ENCODE measurements around the gene FHIT. TPM values are rescaled to one million over a fixed set of nuclear protein-coding genes. Genes with fewer than 3 reads are reported as not detected.

Gene FHIT
- total RNA-seq, 1 donor from 2014 or later, result 16.1 TPM

DNA sequence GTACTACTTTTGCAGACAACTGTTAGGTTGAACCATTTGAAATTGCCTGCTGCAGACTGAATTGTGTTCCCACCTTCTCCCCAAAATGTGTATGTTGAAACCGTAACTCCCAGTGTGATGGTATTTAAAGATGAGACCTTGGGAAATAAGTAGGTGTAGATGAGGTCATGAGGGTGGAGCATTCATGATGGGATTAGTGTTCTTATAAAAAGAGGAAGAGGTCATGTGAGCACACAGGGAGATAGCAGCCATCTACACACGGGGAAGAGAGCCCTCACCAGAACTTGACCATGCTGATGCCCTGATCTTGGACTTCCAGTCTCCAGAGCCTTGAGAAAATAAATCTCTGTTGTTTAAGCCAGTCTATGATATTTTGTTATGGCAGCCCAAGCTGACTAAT is 17.4 kb upstream of the FHIT start:
- H3K4me1 Mint-ChIP-seq (ENCODE audit: low read depth), result peaks cover 2% of the 10 kb centered on the region
- H3K4me3 Mint-ChIP-seq (ENCODE audit: low read depth), result no peak overlapping the region
- H3K27me3 Mint-ChIP-seq, result no peaks in the 10 kb centered on the region
- peaks cover 6% of the 10 kb centered on the region for H3K9me3 Mint-ChIP-seq (ENCODE audit: low read depth)
- no peak for DNase-seq (ENCODE audit: low spot score, unreplicated experiment)
- TF ChIP-seq, protein P1, sequence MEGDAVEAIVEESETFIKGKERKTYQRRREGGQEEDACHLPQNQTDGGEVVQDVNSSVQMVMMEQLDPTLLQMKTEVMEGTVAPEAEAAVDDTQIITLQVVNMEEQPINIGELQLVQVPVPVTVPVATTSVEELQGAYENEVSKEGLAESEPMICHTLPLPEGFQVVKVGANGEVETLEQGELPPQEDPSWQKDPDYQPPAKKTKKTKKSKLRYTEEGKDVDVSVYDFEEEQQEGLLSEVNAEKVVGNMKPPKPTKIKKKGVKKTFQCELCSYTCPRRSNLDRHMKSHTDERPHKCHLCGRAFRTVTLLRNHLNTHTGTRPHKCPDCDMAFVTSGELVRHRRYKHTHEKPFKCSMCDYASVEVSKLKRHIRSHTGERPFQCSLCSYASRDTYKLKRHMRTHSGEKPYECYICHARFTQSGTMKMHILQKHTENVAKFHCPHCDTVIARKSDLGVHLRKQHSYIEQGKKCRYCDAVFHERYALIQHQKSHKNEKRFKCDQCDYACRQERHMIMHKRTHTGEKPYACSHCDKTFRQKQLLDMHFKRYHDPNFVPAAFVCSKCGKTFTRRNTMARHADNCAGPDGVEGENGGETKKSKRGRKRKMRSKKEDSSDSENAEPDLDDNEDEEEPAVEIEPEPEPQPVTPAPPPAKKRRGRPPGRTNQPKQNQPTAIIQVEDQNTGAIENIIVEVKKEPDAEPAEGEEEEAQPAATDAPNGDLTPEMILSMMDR (IDR thresholded peaks at IDR 0.05; ENCODE audit: unreplicated experiment), result no peak
- H3K36me3 Mint-ChIP-seq (ENCODE audit: insufficient read depth), result no peaks in the 10 kb centered on the region
- H3K27ac Mint-ChIP-seq, result no peak overlapping the region

DNA sequence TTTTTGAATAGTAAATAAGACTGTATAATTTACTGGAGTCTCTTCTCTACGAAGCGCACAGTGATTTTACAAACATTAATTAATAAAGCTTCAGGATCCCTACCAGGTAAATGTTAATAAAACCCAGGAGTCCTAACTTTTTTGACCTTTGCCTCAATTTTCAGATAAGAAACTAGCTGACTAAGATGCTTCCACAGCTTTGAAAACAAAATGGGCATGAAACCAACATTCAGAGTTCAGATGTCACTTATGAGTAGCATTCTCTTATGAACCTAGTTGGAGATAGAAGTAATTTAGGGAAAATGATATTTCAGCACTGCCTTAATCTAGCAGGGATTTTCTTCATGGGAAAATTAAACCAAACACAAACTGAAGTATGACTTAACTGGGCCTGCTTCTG is 13.0 kb upstream of the FHIT start:
- peaks cover 21% of the 10 kb centered on the region for H3K9me3 Mint-ChIP-seq (ENCODE audit: low read depth)
- DNase-seq (ENCODE audit: low spot score, unreplicated experiment), result no peak
- TF ChIP-seq, protein P1 (IDR thresholded peaks at IDR 0.05; ENCODE audit: unreplicated experiment), result no peak
- H3K4me3 Mint-ChIP-seq (ENCODE audit: low read depth), result no peak overlapping the region
- no peak overlapping the region for H3K27ac Mint-ChIP-seq
- H3K4me1 Mint-ChIP-seq (ENCODE audit: low read depth), result peaks cover 9% of the 10 kb centered on the region
- peaks cover 4% of the 10 kb centered on the region for H3K36me3 Mint-ChIP-seq (ENCODE audit: insufficient read depth)
- no peaks in the 10 kb centered on the region for H3K27me3 Mint-ChIP-seq

DNA sequence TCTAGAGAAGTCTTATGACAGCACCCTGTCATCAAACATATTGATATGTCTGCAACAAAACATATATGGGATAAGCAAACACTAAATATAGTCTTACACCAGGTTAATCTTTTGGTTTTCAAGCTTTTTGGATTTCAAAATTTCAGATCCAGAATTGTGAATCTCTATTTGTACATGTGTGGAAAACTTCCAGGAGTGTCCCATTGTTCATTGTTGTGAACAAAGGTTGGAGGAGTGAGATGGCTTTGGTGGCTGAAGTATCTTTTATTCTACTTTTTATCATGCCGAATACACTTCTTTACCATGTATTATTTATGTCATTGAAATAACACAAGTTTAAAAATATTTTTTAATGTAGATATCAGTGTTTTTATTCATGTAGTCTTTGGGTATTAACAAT is 5.9 kb upstream of the FHIT start:
- Mint-ChIP-seq H3K4me3 (ENCODE audit: low read depth) (no peak overlapping the region), H3K27ac (no peak overlapping the region), H3K4me1 (ENCODE audit: low read depth) (peaks cover 1% of the 10 kb centered on the region), H3K9me3 (ENCODE audit: low read depth) (peaks cover 12% of the 10 kb centered on the region), H3K27me3 (no peaks in the 10 kb centered on the region), H3K36me3 (ENCODE audit: insufficient read depth) (peaks cover 4% of the 10 kb centered on the region)
- TF ChIP-seq, protein P1 (IDR thresholded peaks at IDR 0.05; ENCODE audit: unreplicated experiment), result no peak
- DNase-seq (ENCODE audit: low spot score, unreplicated experiment), result no peak

DNA sequence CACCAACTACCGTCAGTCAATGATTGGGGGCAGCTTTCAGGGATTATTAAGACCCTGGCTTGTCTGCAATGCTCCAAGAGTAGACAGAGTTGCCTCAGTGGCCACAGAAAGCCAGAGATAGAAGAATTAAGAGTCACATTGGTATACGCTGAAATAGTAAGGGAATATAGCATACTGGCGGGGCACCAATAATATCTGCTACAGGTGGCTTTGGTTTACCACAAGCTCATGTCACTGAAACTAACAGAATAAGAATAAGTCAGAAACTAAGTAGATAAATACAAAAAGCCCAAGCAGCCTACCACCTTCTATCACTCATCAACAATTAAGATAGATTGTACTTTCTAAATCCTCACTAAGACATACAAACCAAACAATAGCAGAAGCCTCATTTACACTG is 2.5 kb upstream of the FHIT start:
- H3K4me3 Mint-ChIP-seq (ENCODE audit: low read depth), result no peak overlapping the region
- no peaks in the 10 kb centered on the region for H3K27me3 Mint-ChIP-seq
- no peaks in the 10 kb centered on the region for H3K9me3 Mint-ChIP-seq (ENCODE audit: low read depth)
- no peak overlapping the region for H3K27ac Mint-ChIP-seq
- H3K4me1 Mint-ChIP-seq (ENCODE audit: low read depth), result peaks cover 10% of the 10 kb centered on the region
- DNase-seq (ENCODE audit: low spot score, unreplicated experiment), result no peak
- H3K36me3 Mint-ChIP-seq (ENCODE audit: insufficient read depth), result no peaks in the 10 kb centered on the region
- TF ChIP-seq, protein P1 (IDR thresholded peaks at IDR 0.05; ENCODE audit: unreplicated experiment), result no peak

DNA sequence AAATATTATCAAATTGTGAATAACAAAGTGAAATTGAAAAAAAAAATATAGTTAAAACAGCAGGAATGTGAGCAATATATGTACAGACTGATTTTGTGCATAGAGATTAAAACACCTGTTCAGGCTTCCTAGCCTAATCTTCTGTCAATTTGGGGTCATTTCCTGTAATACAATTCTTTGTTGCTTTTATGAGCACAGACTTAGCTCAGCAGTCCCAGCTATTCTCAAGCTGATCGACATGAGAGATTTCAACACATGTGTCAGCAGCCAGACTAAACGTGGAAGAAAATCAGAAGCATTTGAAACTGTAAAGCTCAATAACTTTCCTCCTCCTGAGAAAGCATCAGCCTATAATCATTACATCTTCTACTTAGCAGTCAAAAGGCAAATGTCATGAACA is 1.6 kb upstream of the FHIT start:
- Mint-ChIP-seq H3K27me3 (no peaks in the 10 kb centered on the region), H3K36me3 (ENCODE audit: insufficient read depth) (no peaks in the 10 kb centered on the region), H3K27ac (no peak overlapping the region), H3K4me3 (ENCODE audit: low read depth) (no peak overlapping the region), H3K4me1 (ENCODE audit: low read depth) (peaks cover 10% of the 10 kb centered on the region), H3K9me3 (ENCODE audit: low read depth) (no peaks in the 10 kb centered on the region)
- no peak for DNase-seq (ENCODE audit: low spot score, unreplicated experiment)
- TF ChIP-seq, protein P1 (IDR thresholded peaks at IDR 0.05; ENCODE audit: unreplicated experiment), result no peak
